GM23248 (cell line): ENCODE data around the gene CRIP1. TPM values are rescaled to one million over a fixed set of nuclear protein-coding genes. Genes with fewer than 3 reads are reported as not detected.

Source experiments
- DNase-seq: peaks from one replicate; pipeline ENCODE4 v3.0.0-alpha.2; 2015
- H2AFZ ChIP-seq: fragments of 200-600 bp; sonication (generic); 2 replicates; pipeline ENCODE4 v1.6.1; 2016; ENCODE audit warnings: antibody characterized with exemption
- H3F3A ChIP-seq: fragments of 200-600 bp; sonication (generic); 2 replicates; pipeline ENCODE4 v1.6.1; 2016; ENCODE audit warnings: mild to moderate bottlenecking, antibody characterized with exemption, mixed run types; ENCODE audit not compliant: insufficient read depth
- H3K27ac ChIP-seq: fragments of 200-600 bp; sonication (generic); 2 replicates; pipeline ENCODE4 v1.5.1; 2016; ENCODE audit warnings: mild to moderate bottlenecking
- H3K27me3 ChIP-seq: fragments of 200-600 bp; sonication (generic); replicated peaks from 2 replicates; pipeline ENCODE4 v1.6.1; 2016; ENCODE audit warnings: mild to moderate bottlenecking; ENCODE audit not compliant: insufficient read depth
- H3K36me3 ChIP-seq: fragments of 200-600 bp; sonication (generic); 2 replicates; pipeline ENCODE4 v1.6.1; 2016; ENCODE audit warnings: low read depth, mild to moderate bottlenecking
- H3K4me1 ChIP-seq: fragments of 200-600 bp; sonication (generic); 2 replicates; pipeline ENCODE4 v1.6.1; 2016; ENCODE audit warnings: mild to moderate bottlenecking; ENCODE audit not compliant: insufficient read depth
- H3K4me2 ChIP-seq: fragments of 200-600 bp; sonication (generic); one replicate; pipeline ENCODE4 v1.6.1; 2016; ENCODE audit warnings: mild to moderate bottlenecking; ENCODE audit not compliant: unreplicated experiment
- H3K4me3 ChIP-seq: fragments of 200-600 bp; sonication (generic); 2 replicates; pipeline ENCODE4 v1.5.1; 2016; ENCODE audit warnings: mild to moderate bottlenecking
- H3K79me2 ChIP-seq: fragments of 200-600 bp; sonication (generic); 2 replicates; pipeline ENCODE4 v1.6.1; 2016; ENCODE audit warnings: mild to moderate bottlenecking; ENCODE audit not compliant: insufficient read depth
- H3K9ac ChIP-seq: fragments of 200-600 bp; sonication (generic); 2 replicates; pipeline ENCODE4 v1.6.1; 2016; ENCODE audit warnings: mild to moderate bottlenecking
- H3K9me2 ChIP-seq: fragments of 200-600 bp; sonication (generic); 2 replicates; pipeline ENCODE4 v1.6.1; 2016; ENCODE audit warnings: mixed run types, mild to moderate bottlenecking, moderate library complexity; ENCODE audit not compliant: insufficient read depth
- H3K9me3 ChIP-seq: fragments of 200-600 bp; sonication (generic); one replicate; pipeline ENCODE4 v1.6.1; 2017; ENCODE audit warnings: low read depth
- H4K20me1 ChIP-seq: fragments of 200-600 bp; sonication (generic); 2 replicates; pipeline ENCODE4 v1.6.0; 2016; ENCODE audit not compliant: insufficient read depth
- EZH2 ChIP-seq: fragments of 200-600 bp; sonication (generic); IDR thresholded peaks from 2 replicates; pipeline ENCODE4 v1.6.1; 2018; ENCODE audit warnings: antibody characterized with exemption, mild to moderate bottlenecking; ENCODE audit not compliant: insufficient read depth, poor library complexity, severe bottlenecking
- EZH2phosphoT487 ChIP-seq: fragments of 200-600 bp; sonication (generic); IDR thresholded peaks from 2 replicates; pipeline ENCODE4 v1.6.1; 2018; ENCODE audit warnings: antibody characterized with exemption, moderate library complexity, mild to moderate bottlenecking, low read depth; ENCODE audit not compliant: insufficient read depth
- WGBS, 2 experiments: methylation state at CpG; one replicate each; pipeline ENCODE4 v1.1.6; 2015 to 2017; ENCODE audit warnings: low lambda C conversion rate in 2 of 2, low coverage in 1 of 2; ENCODE audit errors: missing lambda C conversion rate in 2 of 2; 5-methylcytosine and 5-hydroxymethylcytosine counted together
- in situ Hi-C: fragments of 300-500 bp; cut with MboI; formaldehyde crosslinking; loops from 2 replicates; pipeline ENCODE4 v1.15.0; 2020
- polyA plus RNA-seq: library from polyadenylated mRNA; unstranded; fragments of >200 nt; fragmentation: Nextera tagmentation; extraction: Ambion mirVana; gene quantifications from 2 replicates; pipeline ENCODE4 v1.2.1, GENCODE V29; 2016
- total RNA-seq: library from RNA; depleted of rRNA; stranded (reverse); fragments of >200 nt; shearing (Covaris generic); gene quantifications from 2 replicates; pipeline ENCODE4 v1.2.3, GENCODE V29; 2014

Gene CRIP1
- total and polyA plus RNA-seq, 2 experiments from 2014 or later, result 12.3 to 32.7 TPM

- Histone ChIP-seq H3K79me2 (no peaks in the 10 kb centered on the region), H4K20me1 (no peaks in the 10 kb centered on the region), H3K9me2 (no peaks in the 10 kb centered on the region), H3K27me3 (no peaks in the 10 kb centered on the region; the same call in 1 of the 2 replicates), H3K36me3 (no peaks in the 10 kb centered on the region), H3K4me3 (no peak overlapping the region), H3K27ac (no peak overlapping the region), H3K4me2 (no peak overlapping the region), H3K9me3 (no peaks in the 10 kb centered on the region), H3F3A (no peaks in the 10 kb centered on the region), H2AFZ (no peak overlapping the region), H3K9ac (no peak overlapping the region), H3K4me1 (no peaks in the 10 kb centered on the region)
- no peak for TF ChIP-seq EZH2phosphoT487
- no peak for TF ChIP-seq EZH2
- in situ Hi-C loops, result no loop called here
- no peak for DNase-seq
- 44 to 46% methylated on average over 21 of the region's 21 CpGs for WGBS, 2 experiments
Measured at GRCh38 chr14:105533811-105534498, 47.3 kb downstream of the CRIP1 start.

GRCh38 chr14:105534586-105534985 is 47.9 kb downstream of the CRIP1 start:
- no peaks in the 10 kb centered on the region for H3F3A ChIP-seq
- no peaks in the 10 kb centered on the region; the same call in 1 of the 2 replicates for H3K27me3 ChIP-seq
- 41 to 49% methylated on average over 8 to 13 of the region's 13 CpGs for WGBS, 2 experiments
- in situ Hi-C loops, result no loop called here
- no peaks in the 10 kb centered on the region for H3K4me1 ChIP-seq
- no peaks in the 10 kb centered on the region for H3K9me3 ChIP-seq
- no peaks in the 10 kb centered on the region for H3K9me2 ChIP-seq
- no peaks in the 10 kb centered on the region for H4K20me1 ChIP-seq
- H3K9ac ChIP-seq, result no peak overlapping the region
- DNase-seq, result no peak
- no peaks in the 10 kb centered on the region for H3K36me3 ChIP-seq
- TF ChIP-seq EZH2 (no peak), EZH2phosphoT487 (no peak)
- no peak overlapping the region for H3K4me3 ChIP-seq
- no peaks in the 10 kb centered on the region for H3K79me2 ChIP-seq
- H2AFZ ChIP-seq, result no peak overlapping the region
- no peak overlapping the region for H3K27ac ChIP-seq
- no peak overlapping the region for H3K4me2 ChIP-seq

- no peak overlapping the region for H3K27ac ChIP-seq
- 76 to 80% methylated on average over 7 of the region's 7 CpGs for WGBS, 2 experiments
- TF ChIP-seq EZH2phosphoT487 (no peak), EZH2 (no peak)
- H3K9me3 ChIP-seq, result no peaks in the 10 kb centered on the region
- in situ Hi-C loops, result no loop called here
- H2AFZ ChIP-seq, result no peak overlapping the region
- H3F3A ChIP-seq, result no peaks in the 10 kb centered on the region
- no peaks in the 10 kb centered on the region for H3K79me2 ChIP-seq
- H3K4me2 ChIP-seq, result no peak overlapping the region
- H3K4me3 ChIP-seq, result no peak overlapping the region
- no peak for DNase-seq
- H3K9ac ChIP-seq, result no peak overlapping the region
- H3K27me3 ChIP-seq, result no peaks in the 10 kb centered on the region; the same call in 1 of the 2 replicates
- no peaks in the 10 kb centered on the region for H3K4me1 ChIP-seq
- no peaks in the 10 kb centered on the region for H3K9me2 ChIP-seq
- no peaks in the 10 kb centered on the region for H4K20me1 ChIP-seq
- H3K36me3 ChIP-seq, result no peaks in the 10 kb centered on the region
Measured at GRCh38 chr14:105536051-105536450, 49.4 kb downstream of the CRIP1 start.

GRCh38 chr14:105536691-105537579 is 50.2 kb downstream of the CRIP1 start:
- Histone ChIP-seq H3K9me3 (no peaks in the 10 kb centered on the region), H4K20me1 (no peaks in the 10 kb centered on the region), H3K4me2 (no peak overlapping the region), H3K4me3 (no peak overlapping the region), H3K27ac (no peak overlapping the region), H2AFZ (no peak overlapping the region), H3K27me3 (no peaks in the 10 kb centered on the region; the same call in 1 of the 2 replicates), H3K79me2 (no peaks in the 10 kb centered on the region), H3K9me2 (no peaks in the 10 kb centered on the region), H3F3A (no peaks in the 10 kb centered on the region), H3K4me1 (no peaks in the 10 kb centered on the region), H3K36me3 (no peaks in the 10 kb centered on the region), H3K9ac (no peak overlapping the region)
- in situ Hi-C loops, result no loop called here
- WGBS, 2 experiments, result 49% methylated on average over 34 of the region's 34 CpGs
- DNase-seq, result no peak
- no peak for TF ChIP-seq EZH2
- TF ChIP-seq EZH2phosphoT487, result no peak
